Measurements from ENCODE around the gene MAZ.

The MAZ gene

DNA sequence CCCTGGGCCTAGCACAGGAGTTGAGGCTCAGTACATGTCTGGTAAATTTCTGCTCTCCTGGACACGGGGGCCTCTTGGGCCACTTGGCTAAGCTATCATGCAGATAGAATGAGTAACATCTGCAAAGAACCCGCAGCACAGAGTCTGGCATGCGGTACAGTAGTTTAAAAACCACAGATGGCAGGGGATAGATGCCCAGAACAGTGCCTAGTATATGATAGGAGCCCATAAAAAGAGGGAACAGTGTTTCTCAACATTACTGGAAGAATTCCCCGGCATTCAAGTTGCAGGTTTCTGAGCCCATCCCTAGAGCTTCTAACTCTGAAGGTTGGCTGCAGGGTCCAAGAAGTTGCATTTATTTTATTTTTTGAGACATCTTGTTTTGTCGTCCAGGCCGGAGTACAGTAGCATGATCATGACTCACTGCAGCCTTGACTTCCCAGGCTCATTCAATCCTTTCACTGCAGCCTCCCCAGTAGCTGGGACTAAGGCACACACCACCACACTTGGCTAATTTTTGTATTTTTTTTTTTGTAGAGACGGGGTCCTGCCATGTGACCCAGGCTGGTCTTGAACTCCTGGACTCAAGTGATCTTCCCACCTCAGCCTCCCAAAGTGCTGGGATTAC, 50.9 kb downstream of the MAZ start:
- H3K36me3 ChIP-seq (ENCODE audit: insufficient read depth, low read length), result no peaks in the 10 kb centered on the region; the same call in 1 of the 2 replicates
- H3K9me2 ChIP-seq (replicated peaks; ENCODE audit: low read depth, low read length), result no peaks in the 10 kb centered on the region
- TF ChIP-seq EZH2phosphoT487 (IDR thresholded peaks at IDR 0.05; ENCODE audit: borderline replicate concordance), result no peak
- TF ChIP-seq, protein P1, sequence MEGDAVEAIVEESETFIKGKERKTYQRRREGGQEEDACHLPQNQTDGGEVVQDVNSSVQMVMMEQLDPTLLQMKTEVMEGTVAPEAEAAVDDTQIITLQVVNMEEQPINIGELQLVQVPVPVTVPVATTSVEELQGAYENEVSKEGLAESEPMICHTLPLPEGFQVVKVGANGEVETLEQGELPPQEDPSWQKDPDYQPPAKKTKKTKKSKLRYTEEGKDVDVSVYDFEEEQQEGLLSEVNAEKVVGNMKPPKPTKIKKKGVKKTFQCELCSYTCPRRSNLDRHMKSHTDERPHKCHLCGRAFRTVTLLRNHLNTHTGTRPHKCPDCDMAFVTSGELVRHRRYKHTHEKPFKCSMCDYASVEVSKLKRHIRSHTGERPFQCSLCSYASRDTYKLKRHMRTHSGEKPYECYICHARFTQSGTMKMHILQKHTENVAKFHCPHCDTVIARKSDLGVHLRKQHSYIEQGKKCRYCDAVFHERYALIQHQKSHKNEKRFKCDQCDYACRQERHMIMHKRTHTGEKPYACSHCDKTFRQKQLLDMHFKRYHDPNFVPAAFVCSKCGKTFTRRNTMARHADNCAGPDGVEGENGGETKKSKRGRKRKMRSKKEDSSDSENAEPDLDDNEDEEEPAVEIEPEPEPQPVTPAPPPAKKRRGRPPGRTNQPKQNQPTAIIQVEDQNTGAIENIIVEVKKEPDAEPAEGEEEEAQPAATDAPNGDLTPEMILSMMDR (conservative IDR thresholded peaks at IDR 0.05; ENCODE audit: low read length), result no peak
- no peak overlapping the region for H2AFZ ChIP-seq (ENCODE audit: low read length)
- H3K4me3 ChIP-seq (ENCODE audit: low read length, poor library complexity, severe bottlenecking), result no peak overlapping the region
- H3K9me3 ChIP-seq (ENCODE audit: insufficient read depth, low read depth, low read length), result no peaks in the 10 kb centered on the region
- no peaks in the 10 kb centered on the region for H3K27me3 ChIP-seq (ENCODE audit: insufficient read depth, low read length, poor library complexity, severe bottlenecking)
- H3K4me1 ChIP-seq (ENCODE audit: insufficient read depth, low read length, poor library complexity, severe bottlenecking), result peaks cover 12% of the 10 kb centered on the region
- peaks cover 17% of the 10 kb centered on the region for H3K79me2 ChIP-seq (ENCODE audit: insufficient read depth, low read length)
- no peak overlapping the region for H3K4me2 ChIP-seq (ENCODE audit: low read depth, low read length, poor library complexity, severe bottlenecking)
- peaks cover 4% of the 10 kb centered on the region for H4K20me1 ChIP-seq (ENCODE audit: insufficient read depth, low read length, poor library complexity, severe bottlenecking)
- no peaks in the 10 kb centered on the region for H3F3A ChIP-seq (ENCODE audit: low read depth)
- H3K9ac ChIP-seq (ENCODE audit: low read depth, low read length, poor library complexity, severe bottlenecking), result no peak overlapping the region

GRCh38 chr16:29858149-29858849, 52.0 kb downstream of the MAZ start:
- Histone ChIP-seq H3K9ac (ENCODE audit: low read depth, low read length, poor library complexity, severe bottlenecking) (no peak overlapping the region), H3K79me2 (ENCODE audit: insufficient read depth, low read length) (peaks cover 23% of the 10 kb centered on the region), H3F3A (ENCODE audit: low read depth) (no peaks in the 10 kb centered on the region), H3K9me2 (replicated peaks; ENCODE audit: low read depth, low read length) (no peaks in the 10 kb centered on the region), H3K9me3 (ENCODE audit: insufficient read depth, low read depth, low read length) (no peaks in the 10 kb centered on the region), H2AFZ (ENCODE audit: low read length) (no peak overlapping the region), H3K27me3 (ENCODE audit: insufficient read depth, low read length, poor library complexity, severe bottlenecking) (no peaks in the 10 kb centered on the region), H3K36me3 (ENCODE audit: insufficient read depth, low read length) (no peaks in the 10 kb centered on the region; the same call in 1 of the 2 replicates), H4K20me1 (ENCODE audit: insufficient read depth, low read length, poor library complexity, severe bottlenecking) (peaks cover 6% of the 10 kb centered on the region), H3K4me3 (ENCODE audit: low read length, poor library complexity, severe bottlenecking) (no peak overlapping the region), H3K4me1 (ENCODE audit: insufficient read depth, low read length, poor library complexity, severe bottlenecking) (peaks cover 13% of the 10 kb centered on the region), H3K4me2 (ENCODE audit: low read depth, low read length, poor library complexity, severe bottlenecking) (no peak overlapping the region)
- no peak for TF ChIP-seq EZH2phosphoT487 (IDR thresholded peaks at IDR 0.05; ENCODE audit: borderline replicate concordance)
- TF ChIP-seq, protein P1 (conservative IDR thresholded peaks at IDR 0.05; ENCODE audit: low read length), result no peak

- no peak overlapping the region for H3K4me3 ChIP-seq (ENCODE audit: low read length, poor library complexity, severe bottlenecking)
- no peaks in the 10 kb centered on the region for H3K9me2 ChIP-seq (replicated peaks; ENCODE audit: low read depth, low read length)
- no peaks in the 10 kb centered on the region; the same call in 1 of the 2 replicates for H3K36me3 ChIP-seq (ENCODE audit: insufficient read depth, low read length)
- peaks cover 23% of the 10 kb centered on the region for H3K79me2 ChIP-seq (ENCODE audit: insufficient read depth, low read length)
- H3K9ac ChIP-seq (ENCODE audit: low read depth, low read length, poor library complexity, severe bottlenecking), result no peak overlapping the region
- H3K4me1 ChIP-seq (ENCODE audit: insufficient read depth, low read length, poor library complexity, severe bottlenecking), result peaks cover 13% of the 10 kb centered on the region
- H3F3A ChIP-seq (ENCODE audit: low read depth), result no peaks in the 10 kb centered on the region
- H3K9me3 ChIP-seq (ENCODE audit: insufficient read depth, low read depth, low read length), result no peaks in the 10 kb centered on the region
- TF ChIP-seq, protein P1 (conservative IDR thresholded peaks at IDR 0.05; ENCODE audit: low read length), result no peak
- TF ChIP-seq EZH2phosphoT487 (IDR thresholded peaks at IDR 0.05; ENCODE audit: borderline replicate concordance), result no peak
- peaks cover 6% of the 10 kb centered on the region for H4K20me1 ChIP-seq (ENCODE audit: insufficient read depth, low read length, poor library complexity, severe bottlenecking)
- H3K4me2 ChIP-seq (ENCODE audit: low read depth, low read length, poor library complexity, severe bottlenecking), result no peak overlapping the region
- H3K27me3 ChIP-seq (ENCODE audit: insufficient read depth, low read length, poor library complexity, severe bottlenecking), result no peaks in the 10 kb centered on the region
- no peak overlapping the region for H2AFZ ChIP-seq (ENCODE audit: low read length)
Observed at GRCh38 chr16:29858974-29859373, 52.6 kb downstream of the MAZ start.

All from Loucy (cell line).